Left kidney (tissue), 8 donors: ENCODE measurements around the gene DEUP1. TPM values are rescaled to one million over a fixed set of nuclear protein-coding genes. Genes with fewer than 3 reads are reported as not detected.
"Not testable (repeated sequence)": the region's sequence is repeated elsewhere in the genome, so short reads cannot be mapped to it uniquely, and the experiment has no call there.

Experiments
- DNase-seq: peaks from one replicate; pipeline ENCODE4 v3.0.0-alpha.2; 2013
- long read RNA-seq, 8 donors: transcript quantifications; one replicate each; lab custom pipeline, GENCODE V29; 2026
- polyA plus RNA-seq: library from polyadenylated mRNA; unstranded; fragments of 120-200 nt; gene quantifications from one replicate; pipeline ENCODE4 v1.2.1, GENCODE V29; 2013; ENCODE audit not compliant: insufficient read length

The DEUP1 gene, protein sequence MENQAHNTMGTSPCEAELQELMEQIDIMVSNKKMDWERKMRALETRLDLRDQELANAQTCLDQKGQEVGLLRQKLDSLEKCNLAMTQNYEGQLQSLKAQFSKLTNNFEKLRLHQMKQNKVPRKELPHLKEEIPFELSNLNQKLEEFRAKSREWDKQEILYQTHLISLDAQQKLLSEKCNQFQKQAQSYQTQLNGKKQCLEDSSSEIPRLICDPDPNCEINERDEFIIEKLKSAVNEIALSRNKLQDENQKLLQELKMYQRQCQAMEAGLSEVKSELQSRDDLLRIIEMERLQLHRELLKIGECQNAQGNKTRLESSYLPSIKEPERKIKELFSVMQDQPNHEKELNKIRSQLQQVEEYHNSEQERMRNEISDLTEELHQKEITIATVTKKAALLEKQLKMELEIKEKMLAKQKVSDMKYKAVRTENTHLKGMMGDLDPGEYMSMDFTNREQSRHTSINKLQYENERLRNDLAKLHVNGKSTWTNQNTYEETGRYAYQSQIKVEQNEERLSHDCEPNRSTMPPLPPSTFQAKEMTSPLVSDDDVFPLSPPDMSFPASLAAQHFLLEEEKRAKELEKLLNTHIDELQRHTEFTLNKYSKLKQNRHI
- 1.4 TPM for polyA plus RNA-seq
- long read RNA-seq, donor 1, partial matches to known transcripts = 0 of 10 reads
- long read RNA-seq, donor 1, other reads (novel, unspliced or antisense) = 10 of 10 reads
- long read RNA-seq, donor 2 = 0 reads
- long read RNA-seq, donor 3, partial matches to known transcripts = 7 of 28 reads
- long read RNA-seq, donor 3, other reads (novel, unspliced or antisense) = 21 of 28 reads
- long read RNA-seq, donor 4 = 0 reads
- long read RNA-seq, donor 5, partial matches to known transcripts = 9 of 39 reads
- long read RNA-seq, donor 5, other reads (novel, unspliced or antisense) = 30 of 39 reads
- long read RNA-seq, donor 6, partial matches to known transcripts = 24 of 33 reads
- long read RNA-seq, donor 6, other reads (novel, unspliced or antisense) = 9 of 33 reads
- long read RNA-seq, donor 7, partial matches to known transcripts = 6 of 21 reads
- long read RNA-seq, donor 7, other reads (novel, unspliced or antisense) = 15 of 21 reads
- long read RNA-seq, donor 8, partial matches to known transcripts = 5 of 16 reads
- long read RNA-seq, donor 8, other reads (novel, unspliced or antisense) = 11 of 16 reads

DNA sequence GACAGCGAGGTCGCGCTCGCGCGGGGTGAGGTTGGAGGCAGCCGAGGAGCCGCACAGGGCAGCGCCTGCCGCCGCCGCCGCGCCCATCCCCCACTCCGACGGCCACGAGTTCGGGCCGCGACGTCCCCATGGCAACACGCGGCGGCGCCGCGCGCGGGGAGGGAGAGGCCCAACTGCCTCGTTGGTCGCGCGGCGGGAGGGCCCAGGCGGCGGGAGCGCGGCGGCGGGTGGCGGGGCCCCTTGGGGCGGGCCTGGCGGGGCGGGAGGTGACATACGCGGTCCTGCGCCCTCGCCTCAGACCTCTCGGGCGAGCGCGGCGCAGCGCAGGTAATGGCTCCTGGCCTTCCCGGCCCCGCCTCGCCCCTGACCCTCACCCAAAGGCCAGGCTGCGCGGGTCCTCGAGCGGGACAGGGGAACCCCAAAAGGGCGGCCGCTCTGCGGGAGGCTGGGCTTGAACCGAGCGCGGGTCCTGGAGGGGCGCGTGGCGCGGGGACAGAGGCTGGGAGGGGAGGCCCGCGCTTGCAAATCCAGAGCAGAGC lies at the start of gene DEUP1:
TSS of gene DEUP1 (plus strand) at position 297 of the 539 bp plus-strand sequence. CDS start 1,518 bp downstream, outside the sequence.
- peak; percentile 64 for DNase-seq

DNA sequence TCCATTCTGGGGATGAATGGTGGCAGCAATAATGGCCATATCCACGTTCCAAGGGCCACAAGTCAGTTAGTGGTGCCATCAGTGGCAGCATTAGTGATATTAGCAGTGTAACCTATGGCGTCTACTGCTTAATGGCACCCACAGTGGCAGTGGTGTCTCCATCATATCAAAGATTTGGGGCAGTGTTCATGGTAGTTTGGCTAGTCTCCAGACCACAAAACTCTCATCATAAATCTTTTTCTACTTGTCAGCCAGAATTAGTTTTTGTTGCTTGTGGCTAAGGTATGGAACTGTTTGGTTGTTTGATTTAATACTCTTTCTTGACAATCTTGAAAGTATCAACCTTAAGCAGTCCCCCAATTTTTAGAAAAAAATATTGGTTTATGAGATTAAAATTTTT lies 45.1 kb upstream of the DEUP1 start:
- DNase-seq = no peak

DNA sequence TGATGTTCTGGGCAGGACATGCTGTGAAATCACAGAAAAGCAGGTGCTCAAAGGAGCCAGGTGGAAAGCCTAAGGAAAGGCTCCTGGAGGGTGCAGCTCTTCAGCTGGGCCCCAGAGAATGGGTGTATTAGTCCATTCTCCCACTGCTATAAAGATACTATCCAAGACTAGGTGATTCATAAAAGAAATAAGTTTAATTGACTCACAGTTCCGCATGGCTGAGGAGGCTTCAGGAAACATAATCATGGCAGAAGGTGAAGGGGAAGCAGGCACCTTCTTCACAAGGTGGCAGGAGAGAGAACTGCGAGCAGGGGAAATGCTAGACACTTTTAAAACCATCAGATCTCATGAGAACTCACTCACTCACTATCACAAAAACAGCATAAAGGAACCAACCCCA lies 43.1 kb upstream of the DEUP1 start:
- DNase-seq = no peak

DNA sequence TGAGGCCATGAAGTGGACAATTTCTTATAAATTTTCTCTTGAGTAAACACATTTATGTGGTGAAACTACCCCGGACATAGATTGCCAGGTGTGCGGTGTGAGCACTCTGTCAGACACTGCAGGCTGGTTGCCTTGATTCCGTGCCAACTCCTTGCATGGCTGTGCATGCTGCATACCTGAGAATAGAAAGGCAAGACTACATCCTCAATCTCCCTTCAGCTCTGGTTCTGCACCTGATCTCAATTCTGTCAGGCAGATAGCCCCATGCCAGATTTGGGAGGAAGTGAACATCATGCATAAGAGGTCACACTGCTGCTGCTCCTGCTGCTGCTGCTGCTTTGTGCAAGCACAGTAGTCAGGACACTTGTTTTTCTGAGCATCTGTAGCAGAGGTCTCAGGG lies 42.5 kb upstream of the DEUP1 start:
- DNase-seq = no peak

DNA sequence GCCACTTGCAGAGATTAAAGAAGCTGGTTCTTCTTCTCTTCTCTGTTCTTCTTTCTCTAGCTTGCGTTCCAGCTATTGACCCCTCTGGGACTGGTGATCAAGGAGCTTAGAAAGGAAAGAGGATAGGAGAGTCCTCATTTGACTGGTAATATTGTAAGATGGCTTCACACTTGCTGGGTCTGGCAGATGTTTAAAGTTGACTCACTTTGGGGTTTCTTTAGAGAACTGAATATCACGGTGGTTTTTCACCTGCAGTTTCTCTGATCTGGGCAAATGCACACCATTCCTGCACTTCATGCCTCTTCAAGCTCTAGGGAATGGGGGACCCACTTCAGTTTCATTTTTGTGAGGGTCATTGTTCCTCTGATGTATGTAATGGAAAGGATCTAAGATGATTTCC lies 41.8 kb upstream of the DEUP1 start:
- no peak for DNase-seq

DNA sequence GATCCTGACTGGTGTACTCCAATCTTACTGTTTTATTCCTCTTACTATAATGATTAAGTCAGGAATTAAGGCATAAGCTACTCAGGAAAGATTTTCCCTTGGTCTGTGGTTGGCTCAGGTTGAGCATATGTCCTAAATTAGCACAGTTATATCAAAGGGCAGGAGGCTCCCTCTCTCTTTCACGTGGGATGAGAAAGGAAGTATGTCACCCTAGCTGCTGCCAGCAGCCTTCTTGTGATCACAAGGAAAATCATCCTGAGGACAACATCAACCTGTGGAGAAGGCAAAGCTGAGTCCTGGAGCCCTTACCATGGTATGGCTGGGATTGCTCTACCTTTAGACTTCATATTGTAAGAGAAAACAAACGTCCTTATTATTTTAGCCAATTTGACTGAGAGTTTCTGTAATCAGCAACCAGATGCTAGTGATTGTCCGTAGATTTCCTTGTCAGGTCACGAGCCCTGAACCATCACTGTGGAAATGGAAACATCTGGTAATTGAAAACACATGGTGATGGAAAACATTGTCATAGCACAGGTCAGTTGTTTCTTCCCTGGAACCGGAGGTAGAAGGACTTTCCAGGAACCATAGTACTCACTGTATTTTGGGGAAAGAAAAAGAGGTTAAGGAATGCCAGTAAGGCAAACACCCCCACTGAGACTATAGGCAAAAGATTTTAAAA lies 40.6 kb upstream of the DEUP1 start:
- no peak for DNase-seq

DNA sequence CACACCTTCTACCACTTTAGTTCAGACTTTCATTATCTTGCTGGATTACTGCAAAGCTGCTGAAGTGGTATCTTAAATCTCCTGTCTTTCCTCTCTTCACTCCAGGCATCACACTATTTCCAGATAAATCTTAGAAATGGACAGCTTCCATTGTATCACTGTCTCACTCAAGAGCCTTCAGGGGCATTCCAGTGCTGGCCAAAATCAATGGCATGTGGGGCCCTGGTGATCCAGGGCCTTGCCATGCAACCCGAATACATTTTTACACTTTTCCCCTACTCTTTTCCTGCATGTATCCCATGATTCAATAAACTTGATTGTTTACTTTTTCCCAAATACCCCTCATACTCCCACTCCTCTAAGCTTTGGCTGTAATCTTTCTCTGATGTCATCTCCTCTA lies 39.4 kb upstream of the DEUP1 start:
- DNase-seq = no peak

DNA sequence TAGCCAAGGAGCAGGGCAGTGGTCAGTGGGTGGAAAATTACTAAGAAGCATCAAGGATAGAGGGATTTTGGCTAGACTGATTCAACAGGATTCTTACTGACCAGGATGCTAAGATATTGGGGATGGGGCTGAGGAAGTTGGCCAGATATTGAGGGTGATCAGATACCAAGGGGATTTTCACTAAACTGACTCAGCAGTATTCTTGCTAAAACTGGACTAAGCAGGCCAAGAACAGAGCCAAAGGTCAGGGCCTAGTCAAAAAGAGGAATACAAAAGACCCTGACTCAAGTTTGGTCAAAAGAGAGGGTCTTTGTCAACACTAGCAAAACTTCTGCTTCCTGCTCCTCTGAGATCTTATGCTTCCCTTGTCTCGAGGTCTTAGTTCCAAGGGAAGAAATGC lies 38.6 kb upstream of the DEUP1 start:
- no peak for DNase-seq

DNA sequence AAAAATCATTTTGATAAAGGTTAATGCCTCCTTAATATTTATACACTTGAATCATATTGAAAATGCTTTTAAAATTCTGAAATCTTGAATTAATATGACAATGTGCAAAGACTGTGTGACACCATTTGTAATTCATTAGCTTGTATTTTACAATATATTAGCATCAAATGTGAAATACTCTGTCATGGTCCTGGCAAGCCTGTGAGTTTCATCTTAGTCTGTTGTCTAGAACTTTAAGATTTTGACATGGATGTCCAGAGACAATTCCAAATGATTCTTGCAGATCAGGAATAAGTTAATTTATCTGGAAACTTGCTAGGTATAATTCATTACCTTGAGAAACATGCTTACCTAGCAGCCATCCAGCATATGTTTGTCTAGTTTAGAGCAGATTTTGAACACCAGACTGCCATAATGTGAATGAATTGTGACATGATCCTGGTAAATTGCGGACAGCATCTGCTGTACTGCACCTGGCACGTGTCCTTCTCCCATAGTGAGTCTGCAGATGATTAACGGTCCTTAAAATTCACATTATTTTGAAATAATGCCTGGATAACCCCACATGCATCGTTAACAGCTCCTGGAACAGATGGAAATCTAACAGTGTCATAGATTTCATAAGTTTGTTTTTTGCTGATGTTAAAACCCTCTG lies 34.5 kb upstream of the DEUP1 start:
- no peak for DNase-seq

DNA sequence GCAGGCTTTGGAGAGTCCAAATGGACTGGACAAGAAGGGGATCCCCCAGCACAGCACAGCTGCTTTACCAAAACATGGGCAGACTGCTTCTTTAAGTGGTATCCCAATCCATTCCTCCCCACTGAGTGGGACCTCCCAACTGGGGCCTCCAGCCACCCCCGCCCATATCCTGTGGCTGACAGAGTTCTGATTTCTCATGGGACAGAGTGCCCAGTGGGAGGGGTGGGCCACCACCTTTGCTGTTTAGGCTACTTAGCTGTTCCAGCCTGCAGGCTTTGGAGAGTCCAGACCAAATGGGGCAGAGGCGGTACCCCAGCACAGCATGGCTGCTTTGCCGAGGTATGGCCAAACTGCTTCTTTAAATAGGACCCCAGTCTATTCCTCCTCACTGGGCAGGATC lies 26.9 kb upstream of the DEUP1 start:
- DNase-seq = no peak

DNA sequence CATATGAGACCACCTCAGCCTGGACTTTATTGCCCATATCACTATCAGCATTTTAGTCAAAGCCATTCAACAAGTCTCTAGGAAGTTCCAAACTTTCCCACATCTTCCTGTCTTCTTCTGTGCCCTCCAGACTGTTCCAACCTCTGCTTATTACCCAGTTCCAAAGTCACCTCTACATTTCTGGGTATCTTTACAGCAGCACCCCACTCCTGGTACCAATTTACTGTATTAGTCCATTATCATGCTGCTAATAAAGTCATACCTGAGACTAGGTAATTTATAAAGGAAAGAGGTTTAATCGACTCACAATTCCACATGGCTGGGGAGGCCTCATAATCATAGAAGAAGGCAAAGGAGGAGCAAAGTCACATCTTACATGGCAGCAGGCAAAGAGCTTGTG lies 16.1 kb upstream of the DEUP1 start:
- not testable (repeated sequence) for DNase-seq

DNA sequence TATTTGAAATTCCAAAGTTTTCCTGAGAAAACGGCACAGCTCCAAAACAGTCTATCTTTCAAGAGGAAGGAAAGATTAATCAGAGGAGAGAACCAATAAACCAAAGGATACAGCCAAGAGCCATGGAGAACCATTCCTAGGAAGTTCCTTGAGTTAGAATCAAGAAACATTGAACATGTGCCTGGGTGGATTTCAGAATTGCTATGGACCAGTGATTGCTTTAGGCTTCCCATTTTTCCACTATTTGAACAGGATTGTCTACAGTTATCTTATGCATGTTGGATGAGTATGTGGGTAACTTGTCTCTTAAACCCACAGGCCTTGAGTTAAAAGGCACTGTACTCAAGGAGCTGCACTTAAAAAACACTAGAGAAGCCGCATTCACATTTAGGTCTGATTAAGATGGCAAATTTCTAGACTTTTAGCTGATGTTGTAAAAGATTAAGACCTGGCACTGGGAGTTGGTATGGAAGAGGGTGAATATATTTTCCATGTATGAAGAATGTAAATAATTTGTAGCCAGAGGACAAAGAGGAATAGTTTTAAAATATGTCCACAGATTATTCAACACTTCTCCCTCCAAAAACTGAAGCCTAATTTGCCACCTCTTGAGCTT lies 11.2 kb upstream of the DEUP1 start:
- DNase-seq = no peak

DNA sequence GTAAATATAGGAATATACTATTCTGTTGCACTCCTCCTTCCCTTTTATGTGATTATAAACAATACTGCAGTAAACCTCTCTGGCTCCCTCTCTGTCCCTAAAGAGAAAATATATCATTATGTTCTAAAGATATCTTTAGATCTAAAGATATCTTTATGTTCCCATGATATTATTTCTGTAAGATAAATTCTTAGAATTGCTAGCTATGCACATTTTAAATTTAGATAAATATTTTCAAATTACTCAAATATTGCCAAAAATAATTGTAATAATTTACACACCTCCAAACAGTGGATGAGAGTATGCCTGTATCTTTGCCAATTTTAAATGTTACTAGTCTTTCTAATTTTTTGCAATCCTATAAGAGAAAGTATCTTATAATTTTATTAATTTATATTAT lies 10.3 kb upstream of the DEUP1 start:
- no peak for DNase-seq

DNA sequence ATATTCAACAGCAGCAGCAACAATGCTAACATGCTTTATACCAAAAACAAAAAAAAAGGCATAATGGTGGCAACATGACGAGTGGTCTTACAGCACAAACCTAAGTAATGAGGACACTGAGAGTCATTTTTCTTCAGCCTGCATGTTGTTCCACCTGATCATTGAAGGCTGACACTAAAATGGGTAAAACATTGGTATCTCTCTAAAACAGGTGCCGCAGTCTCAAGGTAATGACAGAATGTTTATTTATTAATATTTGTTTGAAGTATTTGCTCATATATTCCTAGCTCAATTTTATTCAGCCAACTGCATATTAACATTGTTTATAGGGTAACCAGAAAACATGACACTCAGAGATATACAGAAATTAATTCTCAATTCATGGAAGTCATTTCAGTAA lies 8.3 kb upstream of the DEUP1 start:
- DNase-seq = no peak

DNA sequence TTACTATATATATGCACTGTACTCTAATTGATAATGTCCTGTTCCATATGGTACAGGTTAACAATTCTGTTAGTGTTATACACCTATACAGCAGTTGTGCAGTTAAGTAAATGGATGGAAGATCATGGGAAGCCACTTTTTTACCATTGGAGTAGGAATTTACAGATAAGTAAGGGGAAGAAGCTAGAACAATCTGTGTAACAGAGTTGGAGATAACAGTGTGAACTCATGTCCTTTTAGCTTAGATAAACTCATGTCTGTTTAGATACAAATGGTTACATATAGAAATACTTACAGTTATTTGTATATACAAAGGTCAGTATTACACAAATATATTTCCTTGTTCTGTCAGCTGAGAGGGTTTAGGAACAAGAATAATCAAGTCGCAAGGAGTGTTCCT lies 6.8 kb upstream of the DEUP1 start:
- no peak for DNase-seq

DNA sequence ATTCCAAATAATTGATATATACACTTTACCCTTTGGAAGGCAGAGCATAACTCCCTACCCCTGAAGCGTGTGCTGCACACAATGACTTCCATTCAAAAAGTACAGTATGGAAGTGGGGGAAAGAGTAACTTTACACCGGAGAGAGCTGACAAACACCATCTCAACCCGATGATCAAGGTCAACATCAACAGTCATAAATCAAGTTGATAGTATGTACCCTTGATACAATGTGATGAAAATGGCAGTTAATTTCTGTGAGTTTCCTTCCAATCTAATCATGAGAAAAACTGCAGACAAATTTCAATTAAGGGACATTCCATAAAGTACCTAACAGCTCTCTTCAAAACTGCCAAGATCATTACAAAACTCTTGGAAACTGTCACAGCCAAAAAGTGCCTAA lies 6.0 kb upstream of the DEUP1 start:
- DNase-seq = peak; percentile 11

DNA sequence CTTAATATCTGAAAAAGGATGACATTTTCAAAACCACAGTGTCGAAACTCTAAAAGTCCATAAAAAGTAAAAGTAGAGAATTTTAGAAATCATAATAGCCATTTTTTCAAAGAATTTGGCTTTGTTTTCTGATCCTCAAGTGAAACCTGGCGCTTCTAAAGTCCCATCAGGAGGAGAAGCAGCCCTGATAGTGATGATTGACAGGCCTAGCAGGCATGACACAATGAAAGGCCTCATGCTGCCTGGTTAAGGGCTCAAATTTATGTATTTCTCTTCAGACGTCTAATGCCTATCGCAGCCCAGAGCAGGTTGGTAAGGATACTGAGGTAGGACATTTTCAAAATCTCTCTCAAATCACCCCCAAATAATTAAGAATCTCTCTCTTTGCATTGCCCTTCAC lies 3.9 kb upstream of the DEUP1 start:
- no peak for DNase-seq

DNA sequence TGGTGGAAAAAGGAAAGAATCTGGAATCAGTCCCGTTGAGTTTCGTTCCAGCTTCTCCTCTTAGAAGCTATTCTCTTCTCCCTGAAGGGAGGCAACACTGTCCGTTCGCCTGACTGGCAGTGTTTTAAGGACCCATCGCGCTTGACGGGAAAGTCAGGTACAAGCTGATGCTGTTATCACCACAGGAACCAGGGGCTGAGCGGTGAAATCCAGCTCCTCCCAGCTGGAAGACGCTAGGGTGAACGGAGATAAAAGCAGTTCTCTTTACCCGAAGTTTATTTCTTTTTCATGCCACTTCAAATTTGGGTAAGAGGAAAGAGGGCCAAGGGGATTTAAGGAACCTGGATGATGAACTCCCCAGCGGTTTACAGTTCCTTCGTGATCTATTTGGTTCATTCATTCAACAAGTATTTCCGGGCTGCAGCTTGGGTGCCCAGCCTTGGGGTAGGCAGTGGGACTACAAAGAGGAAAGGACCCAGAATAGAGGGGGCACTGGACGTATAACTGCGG lies 551 bp upstream of the DEUP1 start:
- DNase-seq = no peak

DNA sequence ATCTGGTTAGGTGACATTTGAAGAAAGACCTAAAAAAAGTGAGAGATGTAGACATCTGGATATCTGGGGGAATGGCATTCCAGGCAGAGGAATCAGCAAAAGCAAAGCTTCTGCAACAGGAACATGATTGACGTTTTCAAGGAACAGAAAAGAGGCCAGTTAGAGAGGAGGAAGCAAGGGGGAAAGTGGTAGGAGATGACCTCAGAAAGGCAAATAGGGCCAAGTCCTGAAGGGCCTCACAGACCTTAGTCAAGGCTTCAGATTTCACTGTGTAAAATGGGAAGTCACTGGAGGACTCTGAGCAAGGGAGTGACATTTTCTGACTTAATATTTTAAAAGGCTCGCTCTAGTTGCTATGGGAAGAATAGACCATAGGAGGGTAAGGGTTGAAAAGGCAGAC lies 9.7 kb downstream of the DEUP1 start:
- DNase-seq = no peak

DNA sequence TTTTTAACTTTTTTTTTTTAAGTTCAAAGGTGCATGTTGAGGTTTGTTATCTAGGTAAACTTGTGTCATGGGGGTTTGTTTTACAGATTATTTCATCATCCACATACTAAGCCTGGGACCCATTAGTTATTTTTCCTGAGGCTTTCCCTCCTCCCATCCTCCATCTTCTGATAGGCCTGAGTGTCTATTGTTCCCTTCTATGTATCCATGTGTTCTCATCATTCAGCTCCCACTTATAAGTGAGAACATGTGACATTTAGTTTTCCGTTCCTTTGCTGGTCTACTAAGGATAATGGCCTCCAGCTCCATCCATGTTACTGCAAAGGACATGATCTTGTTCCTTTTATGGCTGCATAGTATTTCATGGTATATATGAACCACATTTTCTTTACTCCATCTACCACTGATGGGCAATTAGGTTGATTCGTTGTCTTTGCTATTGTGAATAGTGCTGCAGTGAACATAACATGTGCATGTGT lies 14.4 kb downstream of the DEUP1 start:
- DNase-seq = no peak
